CD4-positive, alpha-beta memory T cell (primary cell): ENCODE data around the gene NRAP. TPM values are rescaled to one million over a fixed set of nuclear protein-coding genes. Genes with fewer than 3 reads are reported as not detected.

Experiments used
- CTCF ChIA-PET: fragments of 350-600 bp; sonication (Branson Sonifier 250); formaldehyde crosslinking; loops from one replicate; lab custom pipeline; 2021; ENCODE audit warnings: inconsistent platforms; ENCODE audit not compliant: partially characterized antibody; lab: Charles Lee
- POLR2A ChIA-PET: fragments of 350-600 bp; sonication (Branson Sonifier 250); formaldehyde crosslinking; loops from one replicate; lab custom pipeline; 2021; ENCODE audit not compliant: partially characterized antibody; lab: Charles Lee
- DNase-seq, 5 donors: peaks; one replicate each; pipeline versions ENCODE4 v3.0.0 to v3.0.0-alpha.2; 2020 to 2022; ENCODE audit warnings: mixed read lengths in 1 of 5
- H3K27ac ChIP-seq: one replicate; pipeline ENCODE4 v1.7.0; 2013; ENCODE audit warnings: low read depth, low read length
- H3K27me3 ChIP-seq: 2 replicates; pipeline ENCODE4 v1.7.0; 2013; ENCODE audit warnings: mild to moderate bottlenecking, low read length, moderate library complexity; ENCODE audit not compliant: insufficient read depth
- H3K36me3 ChIP-seq: 2 replicates; pipeline ENCODE4 v1.7.0; 2013; ENCODE audit warnings: mild to moderate bottlenecking, low read length, moderate library complexity; ENCODE audit not compliant: insufficient read depth
- H3K4me1 ChIP-seq: 2 replicates; pipeline ENCODE4 v1.7.0; 2013; ENCODE audit warnings: mild to moderate bottlenecking, low read length, moderate library complexity; ENCODE audit not compliant: insufficient read depth
- H3K4me3 ChIP-seq, 2 donors: one replicate each; pipeline ENCODE4 v1.7.0; 2013; ENCODE audit warnings: low read length in 2 of 2, mild to moderate bottlenecking in 1 of 2
- H3K9me3 ChIP-seq, 2 donors: one replicate each; pipeline ENCODE4 v1.7.0; 2013; ENCODE audit warnings: low read length in 2 of 2, control low read depth in 1 of 2; ENCODE audit not compliant: control insufficient read depth in 1 of 2
- H3K27ac Mint-ChIP-seq, 7 donors: one replicate each; pipeline ENCODE4 v1.8.0; 2020 to 2021; ENCODE audit warnings: mixed read lengths in 7 of 7, mild to moderate bottlenecking in 6 of 7, inconsistent platforms in 3 of 7, moderate library complexity in 3 of 7
- H3K27me3 Mint-ChIP-seq, 2 donors: one replicate each; pipeline ENCODE4 v1.8.0; 2020 to 2021; ENCODE audit warnings: mixed read lengths in 2 of 2
- H3K36me3 Mint-ChIP-seq, 2 donors: one replicate each; pipeline ENCODE4 v1.8.0; 2020 to 2021; ENCODE audit warnings: mixed read lengths in 2 of 2, inconsistent platforms in 1 of 2, mild to moderate bottlenecking in 1 of 2
- H3K4me1 Mint-ChIP-seq, 4 donors: one replicate each; pipeline ENCODE4 v1.8.0; 2020 to 2021; ENCODE audit warnings: mixed read lengths in 4 of 4, mild to moderate bottlenecking in 1 of 4
- H3K4me3 Mint-ChIP-seq, 8 donors: one replicate each; pipeline ENCODE4 v1.8.0; 2020 to 2021; ENCODE audit warnings: mixed read lengths in 8 of 8, mild to moderate bottlenecking in 7 of 8, moderate library complexity in 6 of 8, inconsistent platforms in 3 of 8
- H3K9me3 Mint-ChIP-seq, 8 donors: one replicate each; pipeline ENCODE4 v1.8.0; 2020 to 2021; ENCODE audit warnings: mixed read lengths in 8 of 8, mild to moderate bottlenecking in 5 of 8, inconsistent platforms in 3 of 8, moderate library complexity in 1 of 8
- intact Hi-C: fragments of 100-400 bp; cut with micrococcal nuclease; formaldehyde crosslinking; loops from one replicate; pipeline ENCODE4 v1.15.1; 2023
- polyA plus RNA-seq, 2 donors: library from polyadenylated mRNA; unstranded; fragments of 300-500 nt; fragmentation: Illumina TruSeq; gene quantifications; one replicate each; pipeline ENCODE4 v1.2.3, GENCODE V29; 2021
- total RNA-seq, 2 experiments: library from RNA; stranded (reverse); gene quantifications; one replicate each; pipeline ENCODE4 v1.2.3, GENCODE V29; 2021

NRAP gene
- total and polyA plus RNA-seq, 4 experiments from 2014 or later, result not detected

DNA sequence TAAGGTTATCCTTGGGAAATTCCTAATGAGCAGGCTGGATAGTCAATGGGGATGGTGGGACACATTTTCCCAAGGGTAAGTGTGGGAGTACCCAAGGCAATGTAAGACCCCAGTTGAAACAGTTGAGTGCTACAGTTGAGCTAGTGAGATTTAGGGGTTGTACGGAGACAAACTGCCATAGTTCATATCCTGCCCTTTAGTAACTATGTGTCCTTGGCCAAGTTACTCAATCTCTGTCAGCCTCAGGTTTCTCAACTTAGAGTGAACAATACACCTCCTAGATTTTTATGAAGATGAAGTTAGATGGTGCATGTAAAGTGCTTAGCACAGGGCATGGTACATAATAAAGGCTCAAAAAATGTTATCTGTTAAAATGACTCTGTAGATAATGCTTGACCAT, 90.5 kb downstream of the NRAP start:
- H3K36me3 Mint-ChIP-seq, result no peaks in the 10 kb centered on the region
- POLR2A ChIA-PET, result no interaction called here

DNA sequence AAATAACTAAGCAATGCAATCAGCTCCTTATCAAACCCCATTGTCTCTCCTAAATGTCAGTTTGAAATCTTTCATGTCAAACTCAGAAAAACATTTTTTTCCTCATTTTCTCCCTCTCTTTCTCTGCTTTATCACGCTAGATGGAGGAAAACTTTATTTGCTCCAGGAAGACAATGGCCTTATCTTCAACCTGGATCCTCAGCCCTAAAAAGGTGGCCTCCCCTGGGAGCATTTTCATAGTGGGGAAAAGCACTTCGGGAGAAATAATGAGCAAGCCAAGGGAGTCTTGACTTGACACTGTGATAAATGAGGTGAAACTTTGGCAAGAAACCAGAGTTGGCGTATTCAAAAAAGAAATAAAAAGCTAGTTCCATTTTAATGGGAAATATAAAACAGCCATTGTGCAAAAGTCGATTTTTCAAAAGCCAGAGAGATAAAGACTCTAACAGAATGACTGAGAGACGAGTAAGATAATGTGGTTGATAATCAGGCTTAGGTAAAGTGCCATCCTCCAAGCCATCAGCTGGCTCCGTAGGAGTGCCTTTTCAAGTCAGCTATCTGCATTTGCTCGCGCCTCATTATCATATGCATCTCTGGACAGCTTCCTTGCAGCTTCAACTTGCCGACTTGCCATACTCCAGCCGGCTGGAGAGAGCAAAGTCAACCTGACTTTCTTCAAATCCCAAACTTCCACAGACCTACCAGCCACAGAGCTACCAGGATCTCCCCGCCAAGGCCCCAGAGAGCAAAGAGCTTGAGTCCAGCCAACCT, 91.1 kb downstream of the NRAP start:
- Mint-ChIP-seq H3K27me3 (peaks cover 3 to 4% of the 10 kb centered on the region in 2 donors), H3K4me3 (no peak overlapping the region), H3K36me3 (no peaks in the 10 kb centered on the region), H3K4me1 (no peaks in the 10 kb centered on the region), H3K27ac (peak overlapping the region in 1 of 7 donors; percentile 71), H3K9me3 (no peaks in the 10 kb centered on the region)
- H3K9me3 ChIP-seq, result no peaks in the 10 kb centered on the region
- DNase-seq, result no peak
- no peaks in the 10 kb centered on the region for H3K36me3 ChIP-seq
- ChIA-PET POLR2A (no interaction called here), CTCF (interaction anchor here (6.5 kb wide), 1 partner anchor 10 kb away, joined by 31 read pairs; no protein-coding TSS in a partner anchor)
- no peaks in the 10 kb centered on the region for H3K27me3 ChIP-seq
- intact Hi-C loops, result no loop called here
- H3K4me3 ChIP-seq, result no peak overlapping the region
- no peaks in the 10 kb centered on the region for H3K4me1 ChIP-seq
- no peak overlapping the region for H3K27ac ChIP-seq

More for the DNA sequence above, 90.5 kb downstream of the NRAP start:
- H3K27ac ChIP-seq, result no peak overlapping the region
- no peak overlapping the region for H3K4me3 ChIP-seq
- no peaks in the 10 kb centered on the region for H3K36me3 ChIP-seq
- CTCF ChIA-PET, result interaction anchor here (6.5 kb wide), 1 partner anchor 10 kb away, joined by 31 read pairs; no protein-coding TSS in a partner anchor
- DNase-seq, result no peak
- no peaks in the 10 kb centered on the region for H3K9me3 Mint-ChIP-seq
- H3K4me3 Mint-ChIP-seq, result no peak overlapping the region
- H3K9me3 ChIP-seq, result no peaks in the 10 kb centered on the region
- H3K27me3 Mint-ChIP-seq, result peaks cover 1 to 2% of the 10 kb centered on the region in 2 donors
- no peaks in the 10 kb centered on the region for H3K27me3 ChIP-seq
- H3K4me1 Mint-ChIP-seq, result no peaks in the 10 kb centered on the region
- intact Hi-C loops, result no loop called here
- no peak overlapping the region for H3K27ac Mint-ChIP-seq
- no peaks in the 10 kb centered on the region for H3K4me1 ChIP-seq

DNA sequence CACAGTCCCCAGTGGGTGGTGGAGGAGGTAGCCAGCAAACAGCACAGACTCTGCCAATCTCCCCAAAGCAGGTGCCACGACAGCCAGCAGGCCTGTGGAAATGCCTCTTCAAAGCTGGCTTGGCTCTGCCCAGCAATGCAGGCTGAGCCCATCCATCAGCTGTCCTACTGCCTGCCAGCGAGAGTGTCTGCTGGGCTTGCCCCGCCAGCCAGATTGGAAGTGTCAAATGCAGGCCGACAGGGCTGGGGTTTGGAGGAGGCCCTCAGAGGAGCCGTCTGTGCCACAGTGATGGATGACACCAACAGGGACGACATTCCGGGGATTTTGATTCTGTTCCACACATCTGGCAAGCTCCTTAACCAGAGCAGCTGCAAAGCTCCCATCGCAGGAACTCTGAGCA, 94.3 kb downstream of the NRAP start:
- no peaks in the 10 kb centered on the region for H3K36me3 Mint-ChIP-seq
- Histone ChIP-seq H3K36me3 (no peaks in the 10 kb centered on the region), H3K27ac (no peak overlapping the region), H3K27me3 (no peaks in the 10 kb centered on the region), H3K9me3 (no peaks in the 10 kb centered on the region), H3K4me1 (no peaks in the 10 kb centered on the region), H3K4me3 (no peak overlapping the region)
- H3K9me3 Mint-ChIP-seq, result no peaks in the 10 kb centered on the region
- H3K4me1 Mint-ChIP-seq, result no peaks in the 10 kb centered on the region
- H3K27ac Mint-ChIP-seq, result no peak overlapping the region
- peaks cover 2% of the 10 kb centered on the region in 2 donors for H3K27me3 Mint-ChIP-seq
- no peak overlapping the region for H3K4me3 Mint-ChIP-seq
- no peak for DNase-seq
- ChIA-PET POLR2A (no interaction called here), CTCF (no interaction called here)
- intact Hi-C loops, result no loop called here

DNA sequence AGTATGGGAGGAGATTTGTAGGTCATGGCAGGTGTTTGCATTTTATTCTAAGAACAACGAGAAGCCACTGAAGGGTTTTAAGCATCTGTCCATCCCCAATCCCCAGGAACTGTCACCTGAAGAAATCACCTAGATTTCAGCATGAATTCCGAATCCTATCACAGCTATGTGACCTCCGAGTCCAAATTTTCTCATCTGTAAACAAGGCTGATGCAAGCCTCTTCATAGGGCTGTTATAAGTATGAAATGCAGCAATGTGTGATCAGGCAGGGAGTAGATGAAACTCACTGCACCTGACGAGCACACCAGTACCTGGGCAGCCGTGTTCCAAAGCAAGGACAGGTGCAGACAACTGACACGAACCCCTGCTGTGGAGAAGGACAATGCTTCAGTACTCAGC, 97.0 kb downstream of the NRAP start:
- H3K4me1 ChIP-seq, result no peaks in the 10 kb centered on the region
- Mint-ChIP-seq H3K27ac (peak overlapping the region in 1 of 7 donors; percentile 32), H3K4me3 (no peak overlapping the region), H3K4me1 (peaks cover 2 to 12% (median 4%) of the 10 kb centered on the region in 4 donors), H3K9me3 (no peaks in the 10 kb centered on the region), H3K27me3 (peaks cover 2% of the 10 kb centered on the region in 2 donors), H3K36me3 (no peaks in the 10 kb centered on the region)
- H3K36me3 ChIP-seq, result no peaks in the 10 kb centered on the region
- H3K27me3 ChIP-seq, result no peaks in the 10 kb centered on the region
- no peak overlapping the region for H3K27ac ChIP-seq
- H3K4me3 ChIP-seq, result no peak overlapping the region
- no peak for DNase-seq
- ChIA-PET CTCF (no interaction called here), POLR2A (no interaction called here)
- intact Hi-C loops, result no loop called here
- H3K9me3 ChIP-seq, result no peaks in the 10 kb centered on the region

DNA sequence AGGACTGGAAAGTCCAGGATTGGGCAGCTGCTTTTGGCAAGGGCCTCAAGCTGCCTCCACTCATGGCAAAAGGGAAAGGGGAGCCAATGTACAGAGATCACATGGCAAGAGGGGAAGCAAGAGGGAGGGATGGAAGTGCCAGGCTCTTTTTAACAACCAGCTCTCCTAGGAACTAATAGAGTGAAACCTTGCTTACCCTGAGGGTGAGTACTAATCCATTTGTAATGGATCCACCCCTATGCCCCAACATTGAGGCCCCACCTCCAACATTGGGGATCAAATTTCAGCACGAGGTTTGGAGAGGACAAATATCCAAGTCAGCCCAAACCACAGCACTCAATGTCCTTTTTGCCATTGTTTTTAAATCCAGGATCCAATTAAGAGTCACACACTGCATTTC, 98.5 kb downstream of the NRAP start:
- Mint-ChIP-seq H3K27ac (no peak overlapping the region), H3K27me3 (peaks cover 2% of the 10 kb centered on the region in 2 donors), H3K4me1 (peaks cover 2 to 12% (median 4%) of the 10 kb centered on the region in 4 donors), H3K36me3 (no peaks in the 10 kb centered on the region), H3K4me3 (no peak overlapping the region), H3K9me3 (no peaks in the 10 kb centered on the region)
- POLR2A ChIA-PET, result no interaction called here
- CTCF ChIA-PET, result no interaction called here
- DNase-seq, result no peak
- Histone ChIP-seq H3K27me3 (no peaks in the 10 kb centered on the region), H3K9me3 (no peaks in the 10 kb centered on the region), H3K36me3 (no peaks in the 10 kb centered on the region), H3K4me1 (no peaks in the 10 kb centered on the region), H3K27ac (no peak overlapping the region), H3K4me3 (no peak overlapping the region)
- intact Hi-C loops, result no loop called here

DNA sequence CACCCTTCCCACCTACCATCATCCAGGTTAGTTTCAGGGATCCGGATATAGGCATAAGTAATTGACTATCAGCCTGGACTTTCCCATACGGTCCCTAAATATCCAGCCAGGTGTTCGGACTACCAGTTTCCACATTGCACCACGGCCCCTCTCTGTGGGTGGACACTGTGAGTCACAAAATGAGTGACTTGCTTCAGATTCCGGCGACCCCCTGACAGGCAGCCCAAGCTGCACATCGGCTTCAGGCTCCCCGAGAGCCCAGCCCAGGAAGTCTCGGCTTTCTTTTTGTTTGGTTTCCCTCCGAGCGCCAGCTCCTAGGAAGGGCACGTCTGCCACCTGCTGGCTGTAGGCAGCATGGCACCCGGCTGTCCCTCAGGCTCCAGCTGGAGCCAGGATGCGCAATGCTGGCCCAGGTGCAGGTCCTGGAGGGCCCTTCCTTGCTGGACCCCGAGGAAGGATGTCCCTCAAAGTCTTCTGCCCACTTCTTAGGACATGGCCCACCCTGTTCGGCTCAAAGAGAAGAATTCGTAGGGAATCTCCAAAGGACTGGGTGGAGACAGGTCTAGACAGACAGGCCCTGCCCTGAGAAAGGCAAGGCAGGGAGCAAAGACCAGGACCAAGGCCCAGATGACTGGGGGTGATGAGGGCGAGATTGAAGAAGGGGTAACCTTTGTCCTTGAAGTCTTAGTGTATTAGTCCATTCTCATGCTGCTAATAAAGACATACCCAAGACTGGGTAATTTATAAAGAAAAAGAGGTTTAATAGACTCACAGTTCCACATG, 100.3 kb downstream of the NRAP start:
- H3K27ac Mint-ChIP-seq, result peak overlapping the region in 1 of 7 donors; percentile 42
- ChIA-PET CTCF (interaction anchor here (1.1 to 2.9 kb wide), 8 partner anchors 9 to 1088 kb away, joined by 3 to 31 read pairs (median 6); partner anchors contain the start of gene HABP2), POLR2A (no interaction called here)
- Histone ChIP-seq H3K27ac (no peak overlapping the region), H3K36me3 (no peaks in the 10 kb centered on the region), H3K27me3 (no peaks in the 10 kb centered on the region), H3K9me3 (no peaks in the 10 kb centered on the region), H3K4me3 (peak overlapping the region; percentile 17 to 42), H3K4me1 (no peaks in the 10 kb centered on the region)
- no peaks in the 10 kb centered on the region for H3K9me3 Mint-ChIP-seq
- H3K27me3 Mint-ChIP-seq, result peaks cover 3 to 6% of the 10 kb centered on the region in 2 donors
- peak; percentile 39 to 54 (median 46) for DNase-seq
- peak overlapping the region; percentile 71 to 86 (median 84) for H3K4me3 Mint-ChIP-seq
- intact Hi-C loops, result no loop called here
- H3K4me1 Mint-ChIP-seq, result peaks cover 2 to 12% (median 4%) of the 10 kb centered on the region in 4 donors
- no peaks in the 10 kb centered on the region for H3K36me3 Mint-ChIP-seq

DNA sequence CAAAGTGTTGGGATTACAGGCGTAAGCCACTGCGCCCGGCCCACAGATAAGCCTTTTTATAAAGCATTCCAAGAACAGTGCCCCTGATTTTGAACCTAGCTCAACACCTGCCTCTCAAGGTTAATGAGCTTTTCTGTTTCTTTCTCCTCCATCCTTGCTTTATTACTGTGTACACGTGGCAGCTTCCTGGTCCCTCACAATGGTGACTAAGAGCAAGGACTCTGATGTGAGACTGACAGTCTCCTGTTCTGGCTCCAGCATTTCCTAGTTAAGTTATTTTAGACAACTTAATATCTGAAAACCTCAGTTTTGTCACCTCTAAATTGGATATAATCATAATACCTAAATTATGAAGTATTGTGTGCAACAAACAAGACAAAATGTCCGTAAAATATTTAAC, 101.1 kb downstream of the NRAP start:
- no peaks in the 10 kb centered on the region for H3K36me3 ChIP-seq
- H3K4me3 Mint-ChIP-seq, result peak overlapping the region in 1 of 8 donors; percentile 84
- H3K27me3 Mint-ChIP-seq, result peaks cover 4 to 7% of the 10 kb centered on the region in 2 donors
- H3K27me3 ChIP-seq, result no peaks in the 10 kb centered on the region
- no peaks in the 10 kb centered on the region for H3K9me3 ChIP-seq
- intact Hi-C loops, result no loop called here
- no peaks in the 10 kb centered on the region for H3K9me3 Mint-ChIP-seq
- no peak overlapping the region for H3K27ac ChIP-seq
- no peaks in the 10 kb centered on the region for H3K4me1 ChIP-seq
- H3K36me3 Mint-ChIP-seq, result no peaks in the 10 kb centered on the region
- DNase-seq, result no peak
- peak overlapping the region in 1 of 7 donors; percentile 36 for H3K27ac Mint-ChIP-seq
- peak overlapping the region in 1 of 2 donors; percentile 42 for H3K4me3 ChIP-seq
- POLR2A ChIA-PET, result no interaction called here
- CTCF ChIA-PET, result interaction anchor here (0.7 to 2.9 kb wide), 11 partner anchors 9 to 1939 kb away, joined by 3 to 31 read pairs (median 4); partner anchors contain the start of gene HABP2
- peaks cover 2 to 12% (median 4%) of the 10 kb centered on the region in 4 donors for H3K4me1 Mint-ChIP-seq
